GM18520 (cell line): ENCODE data around the gene NPAS3.

Source experiments
- ATAC-seq: cut with Tn5 transposase; IDR thresholded peaks from one replicate; pipeline ENCODE4 v1.9.1; 2021; ENCODE audit not compliant: unreplicated experiment

The NPAS3 gene

DNA sequence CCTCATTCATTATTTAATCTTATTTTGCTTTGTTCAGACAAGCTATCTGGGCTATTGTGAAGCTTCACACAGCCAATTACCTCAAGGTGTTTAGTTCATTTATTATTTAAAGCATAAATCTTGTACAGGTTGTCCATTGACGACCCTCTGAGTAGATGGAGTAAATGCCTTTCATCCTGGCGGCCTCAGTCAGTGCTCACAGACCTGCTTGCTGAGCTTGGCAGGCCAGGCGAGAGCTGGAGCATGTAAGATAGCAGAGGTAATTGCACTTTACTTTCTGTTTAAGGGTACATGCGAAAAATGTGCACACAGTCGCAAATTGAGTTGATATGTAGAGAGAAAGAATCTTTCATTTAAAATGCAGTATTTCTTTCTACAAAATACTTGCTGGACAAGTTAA, 224.4 kb downstream of the NPAS3 start:
- no peak for ATAC-seq

DNA sequence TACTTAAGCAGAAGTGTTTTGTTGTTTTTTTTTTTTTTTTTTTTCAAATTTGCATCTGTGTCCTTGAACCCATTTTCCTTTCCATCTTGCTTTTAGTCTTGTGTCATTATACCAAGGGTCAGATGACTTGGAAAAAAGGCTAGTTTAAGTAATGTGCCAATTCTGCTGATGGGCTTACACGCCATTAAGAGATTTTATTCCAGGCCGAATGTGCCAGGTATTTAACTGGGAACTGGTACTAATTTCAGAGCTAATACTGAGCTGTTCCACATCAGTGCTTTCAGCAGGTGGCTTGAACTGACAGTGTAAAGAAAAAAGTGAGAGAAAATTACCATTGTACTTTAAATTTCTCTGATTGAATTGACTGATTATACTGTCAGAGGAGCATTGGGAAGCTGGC, 224.9 kb downstream of the NPAS3 start:
- no peak for ATAC-seq

DNA sequence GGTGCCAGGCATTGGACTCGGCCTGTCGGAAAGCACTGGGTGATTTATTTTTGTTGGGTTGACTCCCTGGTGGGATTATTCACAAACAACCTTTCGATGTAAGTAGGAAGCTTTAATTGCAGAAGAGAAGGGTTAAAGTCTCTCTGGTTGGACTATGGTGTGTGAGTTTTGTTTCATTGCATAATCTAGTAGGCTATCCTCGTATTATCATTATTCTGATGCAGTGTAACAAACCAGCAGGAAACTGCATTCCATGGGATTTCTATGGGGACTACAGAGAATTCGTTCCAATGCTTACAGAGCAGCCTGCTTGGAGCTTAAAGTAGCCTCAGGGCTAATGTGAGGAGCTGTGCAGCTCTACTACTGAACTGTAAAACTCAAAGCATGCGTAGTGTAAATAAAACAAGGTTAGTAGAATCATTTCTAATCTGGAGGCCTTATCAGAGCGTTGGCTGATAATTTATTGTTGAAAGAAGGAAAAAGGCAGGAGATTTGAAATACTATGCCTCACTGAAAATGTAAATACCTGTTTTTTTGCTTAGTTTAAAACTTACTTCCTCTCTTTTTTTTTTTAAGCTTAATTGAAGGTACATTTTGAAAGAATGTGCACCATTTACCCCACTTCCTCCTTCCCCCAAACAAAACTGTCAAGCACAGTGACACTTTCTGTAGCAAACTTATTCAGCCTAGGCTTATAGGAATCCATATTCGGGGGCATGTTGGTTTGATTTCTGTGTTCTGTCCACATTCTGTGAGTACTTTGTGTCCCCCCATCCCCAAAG, 226.7 kb downstream of the NPAS3 start:
- ATAC-seq, result no peak

DNA sequence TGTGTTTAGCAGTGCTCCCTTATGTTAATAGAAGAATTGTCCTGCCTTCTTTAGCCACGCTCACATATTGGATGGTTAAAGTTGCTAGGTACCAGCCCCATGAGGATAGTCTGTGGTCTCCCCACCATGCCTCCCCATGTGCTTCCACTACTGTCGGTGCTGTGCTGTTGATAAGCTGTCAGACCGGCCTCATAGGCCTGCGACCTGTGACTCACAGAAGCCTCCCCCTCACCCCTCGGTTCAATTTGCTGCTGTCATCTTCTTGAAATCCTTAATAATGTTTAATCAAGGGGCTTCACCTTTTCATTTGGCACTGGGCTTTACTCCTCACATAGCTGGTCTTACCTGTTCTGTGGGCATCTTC, 227.2 kb downstream of the NPAS3 start:
- ATAC-seq, result no peak

DNA sequence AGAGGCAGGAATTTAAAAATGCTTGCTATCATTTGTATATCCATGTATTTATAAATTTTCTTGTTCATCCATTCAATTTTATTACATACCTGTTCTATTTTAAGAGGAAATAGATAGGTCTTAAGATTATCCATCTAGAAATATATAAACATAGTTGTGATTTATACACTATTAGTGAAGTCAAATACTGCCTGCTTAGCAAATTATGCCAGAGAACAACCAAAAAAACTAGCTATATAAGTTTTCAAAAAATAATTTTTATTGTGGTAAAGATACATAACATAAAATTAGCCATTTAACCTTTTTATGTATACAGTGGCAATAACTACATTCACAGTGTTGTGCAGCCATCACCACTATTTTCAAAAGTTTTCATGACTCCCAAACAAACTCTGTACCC, 237.3 kb downstream of the NPAS3 start:
- no peak for ATAC-seq

DNA sequence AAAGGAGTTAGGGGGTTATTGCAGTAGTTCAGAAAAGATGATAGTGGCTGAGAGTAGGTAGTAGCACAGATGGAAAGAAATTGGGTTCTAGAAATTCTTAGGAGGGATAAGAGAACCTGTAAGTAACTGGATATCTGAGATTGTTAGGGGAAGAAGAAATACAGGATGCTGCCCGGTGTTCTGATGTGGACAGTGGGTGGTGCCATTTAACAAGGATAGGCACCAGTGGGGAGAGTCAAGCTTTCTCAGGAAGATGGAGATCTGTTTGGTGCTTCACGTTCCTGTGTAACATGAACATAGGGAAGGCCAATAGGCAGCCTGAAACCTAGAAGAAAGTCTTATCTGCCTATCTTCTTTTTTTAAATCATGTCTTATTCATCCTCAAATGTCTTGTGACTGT, 245.9 kb downstream of the NPAS3 start:
- no peak for ATAC-seq

DNA sequence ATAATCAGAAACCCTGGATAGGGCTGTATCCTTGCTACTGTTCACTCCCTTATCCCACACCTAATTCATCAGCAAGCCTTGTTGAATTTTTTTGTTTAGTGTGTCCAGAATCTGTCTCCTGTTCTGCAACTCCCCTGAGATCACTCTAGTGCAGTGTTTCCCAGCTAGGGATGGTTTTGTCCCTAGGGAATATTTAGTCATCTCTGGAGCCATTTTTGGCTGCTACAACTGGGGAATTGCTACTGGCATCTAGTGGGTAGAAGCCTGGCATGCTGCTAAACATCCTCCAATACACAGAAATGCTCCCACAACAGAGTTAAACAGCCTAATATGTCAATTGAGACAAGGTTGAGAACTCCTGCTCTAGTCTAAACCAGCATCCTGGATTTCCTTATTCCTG, 248.0 kb downstream of the NPAS3 start:
- no peak for ATAC-seq

DNA sequence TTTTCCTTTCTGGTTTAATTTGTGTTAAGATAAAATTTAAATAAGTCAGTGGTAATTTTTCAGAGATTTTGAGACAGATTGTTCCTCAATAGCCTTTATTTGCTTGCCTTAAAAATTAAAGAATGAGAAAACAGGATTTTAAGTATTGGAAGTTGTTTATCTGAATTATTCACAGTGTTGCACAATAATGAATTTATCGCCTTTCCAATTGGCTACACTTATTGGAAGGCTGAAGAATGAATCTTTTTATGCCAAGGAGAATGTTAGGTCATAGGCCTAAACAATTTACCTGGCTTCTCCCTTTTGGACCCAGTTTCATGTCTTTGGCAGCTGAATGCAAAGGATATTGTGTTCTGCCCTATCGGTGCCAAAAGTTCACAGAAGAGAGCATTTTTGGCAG, 250.2 kb downstream of the NPAS3 start:
- ATAC-seq, result no peak

DNA sequence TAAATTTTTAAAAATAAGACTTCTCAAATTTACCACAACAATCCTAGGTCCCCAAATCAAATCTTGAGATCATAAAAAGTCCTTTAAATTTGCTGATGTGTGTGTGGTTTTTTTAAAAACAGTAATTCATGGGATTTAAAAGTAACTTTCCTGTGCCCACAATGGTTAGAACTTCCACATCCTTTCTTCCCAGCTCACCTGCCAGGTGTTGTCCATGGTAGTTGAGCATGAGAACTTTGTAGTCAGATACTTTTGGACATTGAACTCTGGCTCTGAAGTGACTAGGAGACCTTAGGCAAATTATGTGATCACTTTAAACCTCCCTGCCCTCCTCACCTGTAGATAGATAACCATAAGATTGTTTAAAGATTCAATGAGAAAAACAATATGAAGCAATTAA, 253.2 kb downstream of the NPAS3 start:
- ATAC-seq, result no peak

DNA sequence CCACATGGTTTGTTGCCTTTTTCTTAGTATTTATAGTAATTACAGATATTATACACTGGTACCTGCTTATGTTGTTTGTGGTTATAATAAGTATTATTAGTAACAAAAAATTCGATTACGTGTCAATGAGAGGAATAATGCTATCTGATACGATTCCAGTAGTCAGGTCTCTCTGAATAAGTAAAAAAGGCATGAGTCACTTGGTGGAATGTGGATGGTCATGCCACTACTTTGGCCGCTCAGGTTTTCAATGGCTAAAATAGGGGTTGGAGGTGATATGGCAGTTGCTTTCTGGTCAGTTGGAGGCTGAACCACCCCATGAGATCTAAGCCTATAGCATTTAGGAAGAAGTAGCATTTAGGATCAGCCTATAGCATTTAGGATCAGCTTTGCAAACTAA, 255.9 kb downstream of the NPAS3 start:
- no peak for ATAC-seq

DNA sequence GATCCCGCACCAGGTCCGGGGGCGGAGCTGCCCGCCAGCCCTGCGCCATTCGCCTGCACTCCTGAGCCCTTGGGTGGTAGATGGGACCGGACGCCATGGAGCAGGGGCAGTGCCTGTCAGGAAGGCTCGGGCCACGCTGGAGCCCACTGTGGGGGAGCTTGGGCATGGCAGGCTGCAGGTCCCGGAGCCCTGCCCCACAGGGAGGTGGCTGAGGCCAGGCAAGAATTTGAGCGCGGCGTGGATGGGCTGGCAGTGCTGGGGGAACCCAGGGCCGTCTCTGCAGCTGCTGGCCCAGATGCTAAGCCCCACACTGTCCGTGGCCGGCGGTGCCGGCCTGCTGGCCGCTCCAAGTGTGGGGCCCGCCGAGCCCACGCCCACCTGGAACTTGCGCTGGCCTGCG, 260.0 kb downstream of the NPAS3 start:
- ATAC-seq, result no peak

DNA sequence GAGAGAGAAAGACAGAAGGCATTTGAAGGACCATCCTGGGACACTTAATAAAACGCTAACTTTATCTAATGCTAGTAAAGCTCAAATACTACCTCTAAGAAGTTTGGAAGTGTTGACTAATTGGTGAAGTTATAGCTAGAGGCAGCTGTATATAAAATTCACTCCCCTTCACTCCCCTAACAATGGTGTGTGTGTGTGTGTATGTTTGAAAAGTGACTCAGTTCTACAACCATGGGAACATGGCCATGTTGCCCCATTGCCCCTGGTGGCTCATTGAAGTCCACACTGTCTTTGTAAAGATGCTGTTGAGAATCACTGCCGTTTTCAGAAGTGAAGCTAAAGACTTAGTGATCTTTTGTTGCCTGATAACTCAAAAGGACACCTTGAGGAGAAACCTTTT, 262.4 kb downstream of the NPAS3 start:
- ATAC-seq, result no peak

DNA sequence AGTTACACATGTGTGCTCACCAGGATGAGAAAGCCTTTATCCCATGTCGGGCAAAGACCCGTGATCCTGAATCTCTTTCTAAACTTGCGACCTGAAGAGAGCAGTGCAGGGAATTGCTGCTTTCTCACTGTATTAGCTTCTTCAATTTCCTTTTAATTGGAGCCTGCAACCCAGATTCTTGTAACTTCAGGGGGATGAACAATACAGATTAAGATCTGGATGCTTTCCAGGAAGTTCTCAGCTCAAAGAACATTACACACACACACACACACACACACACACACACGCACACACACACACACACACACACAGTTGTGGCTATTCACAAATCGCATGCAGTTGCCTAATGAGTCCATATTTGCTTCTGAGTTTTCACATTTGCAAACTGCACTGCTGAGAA, 268.3 kb downstream of the NPAS3 start:
- no peak for ATAC-seq

DNA sequence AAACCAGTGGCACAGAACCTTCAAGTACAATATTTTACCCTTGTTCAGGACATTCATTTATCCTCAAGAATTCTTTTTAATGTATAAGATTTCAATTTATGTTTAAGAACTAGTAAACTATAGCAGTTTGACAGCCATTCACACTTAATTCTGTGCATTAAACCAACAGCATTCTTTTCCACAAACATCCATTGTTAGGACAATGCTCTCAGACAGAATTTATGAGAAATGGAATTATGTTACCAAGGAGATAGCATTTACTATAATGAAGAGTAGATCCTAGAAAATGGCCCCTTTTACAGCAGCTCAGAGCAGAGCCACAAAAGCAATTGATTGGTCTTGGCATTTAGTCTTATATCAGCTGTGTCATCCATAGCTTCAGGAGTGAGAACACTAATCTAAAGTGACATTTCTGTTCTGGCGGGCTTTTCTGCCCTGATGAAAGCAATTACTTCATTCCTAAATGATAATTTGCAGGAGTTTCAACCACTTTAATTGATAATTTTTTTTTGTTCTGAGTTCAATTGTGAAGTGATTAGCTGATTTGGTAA, 268.9 kb downstream of the NPAS3 start:
- no peak for ATAC-seq

DNA sequence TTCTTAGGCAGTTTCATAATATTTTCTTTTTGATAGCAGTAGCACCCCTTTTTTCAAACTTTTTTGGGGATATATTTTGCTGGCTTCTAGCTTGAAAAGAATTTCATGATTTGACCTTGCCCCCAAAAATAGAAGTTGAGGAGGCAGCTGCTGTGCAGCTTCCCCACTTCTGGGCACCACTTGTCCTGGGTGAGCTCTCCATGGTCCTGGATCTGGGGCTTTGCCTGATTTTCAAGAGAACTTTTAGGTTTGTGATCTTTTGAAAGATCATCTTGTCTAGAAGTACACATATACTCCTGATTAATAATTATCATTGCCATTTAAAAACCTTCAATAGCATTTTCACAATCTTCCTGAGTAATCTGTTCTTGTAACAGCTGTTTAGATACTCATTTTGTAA, 271.6 kb downstream of the NPAS3 start:
- ATAC-seq, result no peak

DNA sequence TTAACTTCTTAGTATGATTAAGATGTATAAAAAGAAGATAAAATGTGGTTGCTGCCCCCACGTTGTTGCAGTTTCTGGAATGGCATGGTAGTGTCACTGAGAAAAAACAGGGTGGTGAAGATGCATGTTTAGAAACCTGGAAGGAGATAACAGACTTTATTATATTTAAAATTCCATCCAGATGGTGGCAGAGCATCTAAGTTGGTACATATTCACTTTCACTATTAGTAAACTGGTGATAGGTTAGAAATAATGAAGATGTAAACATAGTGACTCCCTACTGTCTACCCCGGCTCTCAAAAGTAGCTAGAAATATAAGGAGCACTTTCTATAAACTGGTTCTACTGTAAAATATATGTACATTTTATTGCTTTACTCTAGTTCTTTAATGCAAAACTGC, 279.3 kb downstream of the NPAS3 start:
- ATAC-seq, result no peak

DNA sequence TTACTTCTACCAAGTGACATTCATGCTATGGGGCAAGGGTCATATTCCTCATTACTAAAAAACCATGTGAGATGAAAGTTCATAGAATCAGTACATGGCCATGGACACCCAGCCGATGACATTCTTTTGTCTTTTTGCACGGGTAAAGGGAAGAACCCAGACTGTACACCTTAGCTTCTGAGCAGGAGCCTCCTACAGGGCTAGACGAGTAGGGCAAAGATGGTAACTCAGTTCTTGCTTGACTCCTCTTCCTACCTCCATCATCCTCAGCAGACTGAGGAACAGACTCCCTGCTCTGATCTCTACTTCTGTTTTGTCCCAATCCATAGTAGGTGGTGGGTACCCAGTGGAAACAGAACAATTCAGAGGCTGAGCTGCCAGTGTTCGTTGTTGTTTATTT, 281.3 kb downstream of the NPAS3 start:
- no peak for ATAC-seq

DNA sequence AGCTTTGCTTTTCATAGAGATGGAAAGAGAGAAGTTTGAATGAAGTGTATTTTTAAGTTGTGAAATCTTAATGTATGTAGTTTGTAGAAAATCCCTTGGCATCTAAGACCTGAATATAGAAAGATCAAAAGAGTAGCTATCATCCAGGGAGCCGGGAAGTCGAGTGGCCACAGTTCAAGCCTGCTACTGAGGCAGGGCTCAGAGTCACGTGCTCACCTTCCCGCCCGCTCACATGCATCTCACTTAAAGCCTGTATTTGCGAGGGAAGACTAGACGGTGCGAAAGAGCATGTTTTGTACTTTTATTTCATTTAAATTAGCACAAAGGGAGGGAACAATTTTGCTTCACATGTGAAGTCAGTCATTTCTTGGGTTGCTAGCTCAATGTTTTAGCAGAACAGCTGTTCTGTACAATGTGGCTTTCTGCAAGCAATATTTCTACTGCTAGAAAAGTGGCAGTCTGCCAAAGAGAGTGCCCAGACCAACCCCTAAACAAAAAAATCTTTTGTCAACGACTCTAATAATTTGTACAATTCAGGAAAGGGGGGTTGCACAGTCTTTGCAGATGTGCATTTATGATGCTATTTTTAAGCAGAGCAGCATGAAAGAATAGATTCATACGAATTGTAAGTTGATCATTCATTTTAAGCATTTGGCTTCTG, 290.7 kb downstream of the NPAS3 start:
- ATAC-seq, result no peak

DNA sequence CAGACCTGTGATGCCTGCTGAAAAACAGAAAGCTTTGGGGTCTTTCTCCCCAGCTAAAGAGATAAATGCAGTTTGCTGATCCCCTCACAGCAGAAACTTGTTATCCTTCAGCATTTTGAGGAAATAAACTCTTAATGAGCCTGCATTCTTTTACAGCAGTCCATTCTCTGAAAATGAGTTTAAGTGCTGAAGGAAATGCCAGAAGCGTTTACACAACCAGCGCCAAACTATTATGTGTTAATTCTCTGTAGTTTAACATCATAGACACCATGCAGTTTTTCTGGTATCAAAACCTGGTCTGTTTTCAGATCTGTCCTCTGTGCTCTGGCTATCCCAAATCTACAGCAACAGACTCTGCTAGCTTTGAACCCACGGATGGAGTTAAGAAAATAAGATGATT, 291.3 kb downstream of the NPAS3 start:
- no peak for ATAC-seq

DNA sequence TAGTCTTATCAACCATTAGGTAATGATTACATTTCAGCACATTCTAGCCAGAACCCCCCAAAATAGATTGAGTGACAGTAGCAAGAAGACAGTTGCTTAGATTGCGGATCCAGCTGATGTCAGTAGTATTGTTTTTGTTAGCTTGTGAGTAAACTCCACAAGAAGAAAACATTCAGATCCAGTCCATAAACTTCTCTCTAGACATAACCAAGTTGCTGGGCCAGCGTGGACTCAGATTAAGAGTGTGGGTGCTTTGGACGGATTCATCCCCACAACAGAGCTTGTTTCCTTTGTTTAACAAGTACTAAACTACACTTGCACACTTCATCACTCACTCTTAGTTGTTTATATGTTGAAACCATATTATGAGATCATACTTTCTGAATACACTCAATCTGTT, 293.4 kb downstream of the NPAS3 start:
- no peak for ATAC-seq

DNA sequence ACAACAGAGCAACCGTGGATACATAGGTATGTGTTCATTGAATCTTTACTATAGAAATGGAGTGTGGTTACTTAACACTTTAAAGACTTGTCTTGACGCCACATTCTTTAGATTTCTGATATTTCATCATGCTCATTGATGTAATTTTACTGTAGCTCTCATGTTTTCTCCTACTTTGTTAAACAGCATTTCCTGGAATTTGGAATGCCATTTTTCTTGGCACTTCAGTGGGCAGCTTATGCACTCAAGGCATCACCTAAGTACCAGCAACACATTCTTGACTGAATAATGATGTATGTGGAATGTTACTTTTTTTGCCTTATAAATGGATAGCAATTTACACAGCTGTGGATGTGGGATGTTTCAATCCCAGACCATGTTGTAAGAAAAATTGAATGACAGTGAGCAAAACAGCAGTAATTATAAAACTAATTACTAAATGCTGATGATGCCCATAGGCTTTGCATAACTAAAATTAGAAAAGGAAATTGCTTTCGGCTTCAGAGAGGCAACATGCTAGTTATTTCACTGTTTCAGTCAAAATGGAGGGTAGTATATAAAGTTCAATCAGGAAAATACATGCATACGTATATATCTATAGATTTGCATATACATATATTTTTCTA, 298.5 kb downstream of the NPAS3 start:
- no peak for ATAC-seq

DNA sequence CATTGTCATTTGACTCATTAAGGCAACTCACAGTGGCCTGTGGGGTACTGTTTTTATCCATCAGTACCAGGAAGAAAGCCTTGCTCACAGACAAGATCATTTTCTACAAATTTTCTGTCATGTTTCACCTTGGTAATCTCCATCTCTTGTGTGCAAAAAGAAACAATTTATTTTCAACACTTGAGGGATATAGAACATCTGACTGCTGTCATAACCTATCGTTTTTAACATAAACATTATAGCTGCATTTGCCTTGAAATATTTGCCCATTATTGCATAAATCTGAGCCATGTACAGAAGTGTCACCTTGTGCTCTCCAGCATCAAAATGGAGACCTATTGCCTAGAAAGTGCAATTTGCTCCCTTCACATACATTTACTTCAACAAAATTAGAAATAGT, 300.8 kb downstream of the NPAS3 start:
- no peak for ATAC-seq
